CD4-positive, alpha-beta T cell (primary cell): Measurements from ENCODE around the gene GPR143. TPM values are rescaled to one million over a fixed set of nuclear protein-coding genes. Genes with fewer than 3 reads are reported as not detected.

Source experiments
- ATAC-seq: fragments of 200-7000 bp; cut with Tn5 transposase; one replicate; pipeline ENCODE4 v1.10.0; 2022; ENCODE audit warnings: mild to moderate bottlenecking; ENCODE audit not compliant: poor library complexity
- CTCF ChIA-PET: fragments of 350-600 bp; sonication (Branson Sonifier 250); formaldehyde crosslinking; loops from one replicate; lab custom pipeline; 2021; ENCODE audit warnings: antibody characterized with exemption, inconsistent platforms; lab: Charles Lee
- POLR2A ChIA-PET: fragments of 350-600 bp; sonication (Branson Sonifier 250); formaldehyde crosslinking; loops from one replicate; lab custom pipeline; 2021; ENCODE audit warnings: antibody characterized with exemption, inconsistent platforms; lab: Charles Lee
- DNase-seq, 14 experiments: peaks; one replicate each; pipeline ENCODE4 v3.0.0-alpha.2; 2013 to 2020; ENCODE audit warnings: mixed read lengths in 2 of 14
- H3K27ac ChIP-seq, 2 donors: one replicate each; pipeline versions ENCODE4 v1.5.1 to v1.7.0; 2013; ENCODE audit warnings: low read length in 2 of 2, low read depth in 1 of 2, mild to moderate bottlenecking in 1 of 2
- H3K27me3 ChIP-seq, 2 experiments: 1 replicate in 1 of 2; 2 replicates in 1 of 2; pipeline versions ENCODE4 v1.6.1 to v1.7.0; 2013; ENCODE audit warnings: low read length in 2 of 2, control low read depth in 1 of 2, mild to moderate bottlenecking in 1 of 2, moderate library complexity in 1 of 2; ENCODE audit not compliant: insufficient read depth in 2 of 2, control insufficient read depth in 1 of 2
- H3K36me3 ChIP-seq: one replicate; pipeline ENCODE4 v1.6.1; 2013; ENCODE audit warnings: low read length, control low read depth; ENCODE audit not compliant: insufficient read depth
- H3K4me1 ChIP-seq: one replicate; pipeline ENCODE4 v1.6.1; 2013; ENCODE audit warnings: low read length, control low read depth; ENCODE audit not compliant: insufficient read depth
- H3K4me3 ChIP-seq: one replicate; pipeline ENCODE4 v1.5.1; 2013; ENCODE audit warnings: mild to moderate bottlenecking, low read length, moderate library complexity
- H3K9me3 ChIP-seq, 2 experiments: 1 replicate in 1 of 2; 2 replicates in 1 of 2; pipeline versions ENCODE4 v1.6.1 to v1.7.0; 2013; ENCODE audit warnings: low read length in 2 of 2, mild to moderate bottlenecking in 2 of 2, control low read depth in 1 of 2, moderate library complexity in 1 of 2; ENCODE audit not compliant: control insufficient read depth in 1 of 2, insufficient read depth in 1 of 2
- H3K27ac Mint-ChIP-seq: one replicate; pipeline ENCODE4 v1.8.0; 2020; ENCODE audit warnings: mixed read lengths
- H3K27me3 Mint-ChIP-seq: one replicate; pipeline ENCODE4 v1.8.0; 2021; ENCODE audit warnings: mixed read lengths
- H3K36me3 Mint-ChIP-seq: one replicate; pipeline ENCODE4 v1.8.0; 2021; ENCODE audit warnings: low read depth, mixed read lengths
- H3K4me1 Mint-ChIP-seq: one replicate; pipeline ENCODE4 v1.8.0; 2021; ENCODE audit warnings: low read depth, mixed read lengths
- H3K4me3 Mint-ChIP-seq: one replicate; pipeline ENCODE4 v1.8.0; 2020; ENCODE audit warnings: mild to moderate bottlenecking, mixed read lengths
- H3K9me3 Mint-ChIP-seq: one replicate; pipeline ENCODE4 v1.8.0; 2020; ENCODE audit warnings: mixed read lengths
- CTCF ChIP-seq: fragments of 200-600 bp; IDR thresholded peaks from one replicate; pipeline ENCODE4 v1.8.0; 2022; ENCODE audit warnings: antibody characterized with exemption, mild to moderate bottlenecking
- intact Hi-C, 2 experiments: fragments of 100-400 bp; cut with DNase I in 1 of 2; cut with micrococcal nuclease in 1 of 2; formaldehyde crosslinking; loops; one replicate each; pipeline versions ENCODE4 v1.15.1 to v1.9.0; 2023 to 2025; cut with DNase I, micrococcal nuclease
- total RNA-seq, 174 experiments: library from RNA in 2 of 174; stranded (reverse) in 2 of 174; gene quantifications; one replicate each; pipeline ENCODE4 v1.2.3 and lab custom pipeline; 2021 to 2026

Gene GPR143
- total RNA-seq, 2 experiments from 2014 or later: not detected

DNA sequence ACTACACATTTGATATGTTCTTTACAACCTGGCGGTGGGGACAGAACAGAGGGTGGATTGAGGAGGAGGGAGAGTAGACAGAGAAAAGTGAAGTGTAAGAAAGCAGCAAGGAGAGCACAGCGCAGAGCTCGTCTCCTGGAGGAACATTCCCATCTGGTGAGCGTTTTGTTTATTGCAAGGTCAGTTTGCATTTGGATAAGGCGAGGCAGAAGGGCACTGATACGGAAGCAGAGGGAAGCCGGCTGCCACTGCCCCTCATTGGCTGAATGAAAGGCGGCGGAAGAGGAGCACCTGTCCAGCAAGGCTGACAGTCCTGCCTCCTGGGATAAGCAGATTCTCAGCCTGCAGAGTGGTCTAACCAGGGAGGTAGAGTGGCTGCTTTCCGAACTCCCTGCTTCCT, 83.2 kb downstream of the GPR143 start:
- no peaks in the 10 kb centered on the region for H3K27me3 ChIP-seq
- no peaks in the 10 kb centered on the region for H3K4me1 ChIP-seq
- no peaks in the 10 kb centered on the region for H3K9me3 Mint-ChIP-seq
- H3K4me3 Mint-ChIP-seq: no peak overlapping the region
- H3K4me3 ChIP-seq: no peak overlapping the region
- H3K9me3 ChIP-seq: no peaks in the 10 kb centered on the region
- H3K36me3 Mint-ChIP-seq: peaks cover 59% of the 10 kb centered on the region
- H3K27ac ChIP-seq: no peak overlapping the region
- H3K4me1 Mint-ChIP-seq: peaks cover 8% of the 10 kb centered on the region
- peaks cover 11% of the 10 kb centered on the region for H3K36me3 ChIP-seq
- TF ChIP-seq CTCF: no peak
- ChIA-PET CTCF (no interaction called here), POLR2A (no interaction called here)
- ATAC-seq (no peak), DNase-seq (no peak)
- no peaks in the 10 kb centered on the region for H3K27me3 Mint-ChIP-seq
- intact Hi-C loops: no loop called here
- H3K27ac Mint-ChIP-seq: no peak overlapping the region

- no peaks in the 10 kb centered on the region for H3K4me1 ChIP-seq
- Mint-ChIP-seq H3K27me3 (no peaks in the 10 kb centered on the region), H3K4me1 (peaks cover 18% of the 10 kb centered on the region), H3K9me3 (no peaks in the 10 kb centered on the region), H3K36me3 (peaks cover 61% of the 10 kb centered on the region), H3K4me3 (no peak overlapping the region), H3K27ac (no peak overlapping the region)
- ChIA-PET CTCF (no interaction called here), POLR2A (no interaction called here)
- H3K9me3 ChIP-seq: peaks cover 0 to under 1% of the 10 kb centered on the region in 2 experiments
- H3K27ac ChIP-seq: no peak overlapping the region
- peaks cover 11% of the 10 kb centered on the region for H3K36me3 ChIP-seq
- no peak overlapping the region for H3K4me3 ChIP-seq
- no peak for TF ChIP-seq CTCF
- DNase-seq (no peak), ATAC-seq (no peak)
- H3K27me3 ChIP-seq: no peaks in the 10 kb centered on the region
- intact Hi-C loops: no loop called here
Observed at GRCh38 chrX:9681422-9681821, 84.2 kb downstream of the GPR143 start.

DNA sequence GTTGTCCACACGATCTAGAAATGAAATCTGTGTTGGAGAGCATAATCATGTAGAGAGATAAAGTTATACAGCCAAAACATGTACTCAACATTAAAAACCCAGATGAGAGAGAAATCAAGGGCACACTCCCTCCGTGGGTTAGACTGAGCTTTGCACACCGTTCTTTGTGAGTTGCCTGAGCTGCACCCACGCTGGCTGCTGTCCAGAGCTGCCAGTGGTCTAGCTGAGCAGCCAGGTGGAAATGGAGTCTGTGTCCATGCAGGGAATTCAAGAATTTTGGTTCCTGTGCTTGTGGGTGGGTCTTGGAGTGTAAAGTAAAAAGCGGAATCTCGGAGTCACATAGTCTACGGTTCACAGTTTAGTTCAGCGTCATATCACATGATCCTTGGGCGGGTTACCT, 84.6 kb downstream of the GPR143 start:
- Histone ChIP-seq H3K4me3 (no peak overlapping the region), H3K9me3 (peaks cover 0 to 4% of the 10 kb centered on the region in 2 experiments), H3K4me1 (no peaks in the 10 kb centered on the region), H3K36me3 (peaks cover 11% of the 10 kb centered on the region), H3K27me3 (no peaks in the 10 kb centered on the region), H3K27ac (no peak overlapping the region)
- H3K27me3 Mint-ChIP-seq: no peaks in the 10 kb centered on the region
- TF ChIP-seq CTCF: no peak
- no peak overlapping the region for H3K27ac Mint-ChIP-seq
- CTCF ChIA-PET: no interaction called here
- intact Hi-C loops: no loop called here
- H3K36me3 Mint-ChIP-seq: peaks cover 59% of the 10 kb centered on the region
- no peak overlapping the region for H3K4me3 Mint-ChIP-seq
- POLR2A ChIA-PET: no interaction called here
- DNase-seq (no peak), ATAC-seq (no peak)
- H3K4me1 Mint-ChIP-seq: peaks cover 19% of the 10 kb centered on the region
- H3K9me3 Mint-ChIP-seq: no peaks in the 10 kb centered on the region
